NCI-H510A treated with DMSO at 0.1 percent for 48 hours (cell line): ENCODE results near the gene UBE2F.
"Not testable (repeated sequence)": the region's sequence is repeated elsewhere in the genome, so short reads cannot be mapped to it uniquely, and the experiment has no call there.

Experiments used
- DNase-seq: peaks from one replicate; lab custom pipeline; 2025; lab: John Stamatoyannopoulos, UW

The UBE2F gene

GRCh38 chr2:238020816-238021215 lies 54.0 kb downstream of the UBE2F start:
- DNase-seq = no peak

- no peak for DNase-seq
Measured at GRCh38 chr2:238021327-238021726, 54.5 kb downstream of the UBE2F start.

GRCh38 chr2:238022594-238023157 lies 55.9 kb downstream of the UBE2F start:
- no peak for DNase-seq

- DNase-seq = no peak
Measured at GRCh38 chr2:238023608-238024007, 56.8 kb downstream of the UBE2F start.

GRCh38 chr2:238024986-238025385 lies 58.2 kb downstream of the UBE2F start:
- no peak for DNase-seq

GRCh38 chr2:238025741-238026360 lies 59.0 kb downstream of the UBE2F start:
- DNase-seq = no peak

- no peak for DNase-seq
Measured at GRCh38 chr2:238027058-238027457, 60.2 kb downstream of the UBE2F start.

GRCh38 chr2:238027591-238028415 lies 61.0 kb downstream of the UBE2F start:
- no peak for DNase-seq

- no peak for DNase-seq
Measured at GRCh38 chr2:238029853-238030252, 63.0 kb downstream of the UBE2F start.

GRCh38 chr2:238030422-238031155 lies 63.8 kb downstream of the UBE2F start:
- DNase-seq = no peak

- DNase-seq = no peak
Measured at GRCh38 chr2:238031751-238032150, 64.9 kb downstream of the UBE2F start.

GRCh38 chr2:238032755-238033337 lies 66.0 kb downstream of the UBE2F start:
- no peak for DNase-seq

GRCh38 chr2:238033991-238034390 lies 67.2 kb downstream of the UBE2F start:
- not testable (repeated sequence) for DNase-seq

GRCh38 chr2:238038203-238038602 lies 71.4 kb downstream of the UBE2F start:
- DNase-seq = no peak

- no peak for DNase-seq
Measured at GRCh38 chr2:238039151-238039550, 72.3 kb downstream of the UBE2F start.

GRCh38 chr2:238039985-238040384 lies 73.2 kb downstream of the UBE2F start:
- no peak for DNase-seq

- no peak for DNase-seq
Measured at GRCh38 chr2:238040918-238041317, 74.1 kb downstream of the UBE2F start.

GRCh38 chr2:238042090-238042489 lies 75.3 kb downstream of the UBE2F start:
- DNase-seq = no peak

- no peak for DNase-seq
Measured at GRCh38 chr2:238042849-238043584, 76.2 kb downstream of the UBE2F start.

- DNase-seq = no peak
Measured at GRCh38 chr2:238043851-238044250, 77.0 kb downstream of the UBE2F start.

- DNase-seq = no peak
Measured at GRCh38 chr2:238045575-238045974, 78.8 kb downstream of the UBE2F start.
